ENCODE results near the gene DAZAP1. TPM values are rescaled to one million over a fixed set of nuclear protein-coding genes. Genes with fewer than 3 reads are reported as not detected.

The DAZAP1 gene
- total RNA-seq, 3 donors from 2014 or later, result 35.8 to 50.9 (median 48.8) TPM

GRCh38 chr19:1386945-1387683, 20.3 kb upstream of the DAZAP1 start:
- TF ChIP-seq CTCF (IDR thresholded peaks at IDR 0.05), result no peak
- no peak for TF ChIP-seq POLR2A (IDR thresholded peaks at IDR 0.05)
- no peak for TF ChIP-seq POLR2AphosphoS5 (IDR thresholded peaks at IDR 0.05)
- intact Hi-C loops (cut with DNase I; ENCODE audit: low total_unique reads), result no loop called here
- no peak overlapping the region for H3K27ac ChIP-seq
- peaks cover 5 to 8% of the 10 kb centered on the region in 2 donors for H3K4me1 ChIP-seq
- H3K27me3 ChIP-seq, result no peaks in the 10 kb centered on the region
- no peaks in the 10 kb centered on the region for H3K9me3 ChIP-seq
- H3K4me3 ChIP-seq, result no peak overlapping the region
- no peak for DNase-seq (ENCODE audit: low spot score in 2 of 2)
- peaks cover 6% of the 10 kb centered on the region for H3K36me3 ChIP-seq

- Histone ChIP-seq H3K9me3 (no peaks in the 10 kb centered on the region), H3K4me1 (peaks cover 5 to 8% of the 10 kb centered on the region in 2 donors), H3K36me3 (peaks cover 6% of the 10 kb centered on the region), H3K4me3 (no peak overlapping the region), H3K27ac (no peak overlapping the region), H3K27me3 (no peaks in the 10 kb centered on the region)
- DNase-seq (ENCODE audit: low spot score in 2 of 2), result no peak
- TF ChIP-seq POLR2AphosphoS5 (IDR thresholded peaks at IDR 0.05) (no peak), CTCF (IDR thresholded peaks at IDR 0.05) (no peak), POLR2A (IDR thresholded peaks at IDR 0.05) (no peak)
- intact Hi-C loops (cut with DNase I; ENCODE audit: low total_unique reads), result no loop called here
Measured at GRCh38 chr19:1387684-1388636, 19.4 kb upstream of the DAZAP1 start.

- Histone ChIP-seq H3K4me1 (peaks cover 5 to 8% of the 10 kb centered on the region in 2 donors), H3K36me3 (peaks cover 6% of the 10 kb centered on the region), H3K27me3 (no peaks in the 10 kb centered on the region), H3K9me3 (no peaks in the 10 kb centered on the region), H3K4me3 (no peak overlapping the region), H3K27ac (no peak overlapping the region)
- intact Hi-C loops (cut with DNase I; ENCODE audit: low total_unique reads), result no loop called here
- no peak for DNase-seq (ENCODE audit: low spot score in 2 of 2)
- TF ChIP-seq CTCF (IDR thresholded peaks at IDR 0.05), result no peak
- TF ChIP-seq POLR2A (IDR thresholded peaks at IDR 0.05), result no peak
- TF ChIP-seq POLR2AphosphoS5 (IDR thresholded peaks at IDR 0.05), result no peak
Measured at GRCh38 chr19:1388637-1389026, 18.8 kb upstream of the DAZAP1 start.

- Histone ChIP-seq H3K4me1 (peaks cover 5 to 8% of the 10 kb centered on the region in 2 donors), H3K36me3 (peaks cover 6% of the 10 kb centered on the region), H3K9me3 (no peaks in the 10 kb centered on the region), H3K27ac (no peak overlapping the region), H3K27me3 (no peaks in the 10 kb centered on the region), H3K4me3 (no peak overlapping the region)
- intact Hi-C loops (cut with DNase I; ENCODE audit: low total_unique reads), result no loop called here
- no peak for DNase-seq (ENCODE audit: low spot score in 2 of 2)
- TF ChIP-seq POLR2A (IDR thresholded peaks at IDR 0.05) (no peak), POLR2AphosphoS5 (IDR thresholded peaks at IDR 0.05) (no peak), CTCF (IDR thresholded peaks at IDR 0.05) (no peak)
Measured at GRCh38 chr19:1389033-1389940, 18.1 kb upstream of the DAZAP1 start.

All from breast epithelium (tissue), 4 donors.